ENCODE data around the gene ROR1. TPM values are rescaled to one million over a fixed set of nuclear protein-coding genes. Genes with fewer than 3 reads are reported as not detected.

ROR1 gene
- total and polyA plus RNA-seq, 8 donors = 1.4 to 37.3 (median 14.6) TPM

GRCh38 chr1:63739452-63739851, 34.4 kb upstream of the ROR1 start:
- TF ChIP-seq POLR2A (IDR thresholded peaks at IDR 0.05) (no peak), POLR2AphosphoS5 (IDR thresholded peaks at IDR 0.05) (no peak), EP300 (IDR thresholded peaks at IDR 0.05) (no peak), CTCF (IDR thresholded peaks at IDR 0.05) (no peak)
- H3K27me3 ChIP-seq = no peaks in the 10 kb centered on the region
- intact Hi-C loops (cut with DNase I; ENCODE audit: low total_unique reads) = no loop called here
- WGBS, 5 donors = 77 to 85% (median 81%) methylated on average over 2 of the region's 2 CpGs
- H3K4me3 ChIP-seq = no peak overlapping the region
- H3K9me3 ChIP-seq = no peaks in the 10 kb centered on the region
- no peaks in the 10 kb centered on the region for H3K36me3 ChIP-seq
- DNase-seq = no peak
- H3K4me1 ChIP-seq = no peaks in the 10 kb centered on the region
- no peak overlapping the region for H3K27ac ChIP-seq

GRCh38 chr1:63740432-63740831, 33.4 kb upstream of the ROR1 start:
- no peak for DNase-seq
- TF ChIP-seq POLR2A (IDR thresholded peaks at IDR 0.05) = no peak
- TF ChIP-seq EP300 (IDR thresholded peaks at IDR 0.05) = no peak
- no peak for TF ChIP-seq CTCF (IDR thresholded peaks at IDR 0.05)
- no peak for TF ChIP-seq POLR2AphosphoS5 (IDR thresholded peaks at IDR 0.05)
- Histone ChIP-seq H3K27me3 (no peaks in the 10 kb centered on the region), H3K4me3 (no peak overlapping the region), H3K27ac (no peak overlapping the region), H3K4me1 (no peaks in the 10 kb centered on the region), H3K9me3 (no peaks in the 10 kb centered on the region), H3K36me3 (no peaks in the 10 kb centered on the region)
- 93 to 100% (median 95%) methylated on average over 2 of the region's 2 CpGs for whole genome bisulfite sequencing, 5 donors
- intact Hi-C loops (cut with DNase I; ENCODE audit: low total_unique reads) = no loop called here

- Histone ChIP-seq H3K27ac (no peak overlapping the region), H3K27me3 (no peaks in the 10 kb centered on the region), H3K4me3 (no peak overlapping the region), H3K9me3 (no peaks in the 10 kb centered on the region), H3K4me1 (peaks cover 0 to 4% (median 2%) of the 10 kb centered on the region in 4 donors), H3K36me3 (no peaks in the 10 kb centered on the region)
- TF ChIP-seq POLR2AphosphoS5 (IDR thresholded peaks at IDR 0.05) = no peak
- no peak for TF ChIP-seq POLR2A (IDR thresholded peaks at IDR 0.05)
- TF ChIP-seq CTCF (IDR thresholded peaks at IDR 0.05) = no peak
- no peak for TF ChIP-seq EP300 (IDR thresholded peaks at IDR 0.05)
- intact Hi-C loops (cut with DNase I; ENCODE audit: low total_unique reads) = no loop called here
- no peak for DNase-seq
Observed at GRCh38 chr1:63742526-63742925, 31.3 kb upstream of the ROR1 start.

DNA sequence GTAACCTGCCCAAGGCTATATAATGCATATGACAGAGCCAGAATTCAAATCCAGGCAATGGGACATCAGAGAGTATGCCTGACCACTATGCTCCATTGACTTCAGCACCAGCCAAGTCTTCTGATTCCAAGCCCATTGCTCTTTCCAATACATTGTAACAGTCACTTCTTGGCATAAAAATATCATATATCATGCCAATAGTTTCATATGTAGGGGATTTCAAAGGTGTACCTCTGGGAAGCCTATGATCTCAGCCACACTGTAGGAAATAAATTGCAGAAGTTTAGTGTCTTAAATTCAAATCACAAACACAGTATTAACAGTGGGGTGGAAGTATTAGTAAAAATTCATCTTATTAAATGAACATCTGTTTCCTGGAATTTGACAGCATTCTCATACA, 30.0 kb upstream of the ROR1 start:
- no peak overlapping the region for H3K27ac ChIP-seq
- H3K36me3 ChIP-seq = no peaks in the 10 kb centered on the region
- H3K9me3 ChIP-seq = no peaks in the 10 kb centered on the region
- no peak for DNase-seq
- no peak for TF ChIP-seq POLR2A (IDR thresholded peaks at IDR 0.05)
- no peak for TF ChIP-seq EP300 (IDR thresholded peaks at IDR 0.05)
- no peak for TF ChIP-seq POLR2AphosphoS5 (IDR thresholded peaks at IDR 0.05)
- no peak for TF ChIP-seq CTCF (IDR thresholded peaks at IDR 0.05)
- no peak overlapping the region for H3K4me3 ChIP-seq
- H3K4me1 ChIP-seq = peaks cover 0 to 11% (median 3%) of the 10 kb centered on the region in 4 donors
- H3K27me3 ChIP-seq = no peaks in the 10 kb centered on the region
- intact Hi-C loops (cut with DNase I; ENCODE audit: low total_unique reads) = no loop called here
